Esophagus squamous epithelium (tissue), 4 donors: Measurements from ENCODE around the gene MFSD6L.

Experiments
- POLR2A ChIP-seq, 4 donors: fragments of 450-650 bp; IDR thresholded peaks; one replicate each; pipeline ENCODE4 v1.6.1; 2017; ENCODE audit warnings: antibody characterized with exemption in 4 of 4, mild to moderate bottlenecking in 4 of 4, moderate library complexity in 3 of 4
- TF ChIP-seq, protein P1 (sequence below), 6 experiments: fragments of 450-650 bp in 4 of 6; fragments of 200-600 bp in 2 of 6; sonication (generic) in 2 of 6; IDR thresholded peaks; one replicate each; pipeline ENCODE4 v1.5.1; 2016 to 2019; ENCODE audit warnings: antibody characterized with exemption in 6 of 6, mild to moderate bottlenecking in 4 of 6, moderate library complexity in 4 of 6

DNA sequence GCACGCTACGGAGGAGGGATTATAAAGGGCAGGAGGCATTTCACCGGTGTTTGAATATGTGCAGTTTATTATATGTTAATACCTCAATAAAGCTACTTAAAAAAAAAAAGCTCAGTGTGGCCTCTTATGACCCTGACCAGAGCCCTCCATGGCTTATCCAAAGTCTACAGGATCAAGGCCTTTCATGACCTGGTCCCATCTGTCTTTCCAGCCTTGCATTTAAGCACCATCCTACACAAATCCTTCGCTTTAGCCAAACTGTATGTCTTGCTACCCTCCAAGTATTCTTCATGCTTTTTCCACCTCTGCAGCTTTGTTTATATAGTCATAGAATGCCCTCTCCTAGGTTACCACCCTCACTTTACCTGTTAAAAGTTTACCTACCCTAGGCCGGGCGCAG is 6.5 kb downstream of the MFSD6L start:
- no peak for TF ChIP-seq POLR2A (IDR thresholded peaks at IDR 0.05)
- TF ChIP-seq, protein P1, sequence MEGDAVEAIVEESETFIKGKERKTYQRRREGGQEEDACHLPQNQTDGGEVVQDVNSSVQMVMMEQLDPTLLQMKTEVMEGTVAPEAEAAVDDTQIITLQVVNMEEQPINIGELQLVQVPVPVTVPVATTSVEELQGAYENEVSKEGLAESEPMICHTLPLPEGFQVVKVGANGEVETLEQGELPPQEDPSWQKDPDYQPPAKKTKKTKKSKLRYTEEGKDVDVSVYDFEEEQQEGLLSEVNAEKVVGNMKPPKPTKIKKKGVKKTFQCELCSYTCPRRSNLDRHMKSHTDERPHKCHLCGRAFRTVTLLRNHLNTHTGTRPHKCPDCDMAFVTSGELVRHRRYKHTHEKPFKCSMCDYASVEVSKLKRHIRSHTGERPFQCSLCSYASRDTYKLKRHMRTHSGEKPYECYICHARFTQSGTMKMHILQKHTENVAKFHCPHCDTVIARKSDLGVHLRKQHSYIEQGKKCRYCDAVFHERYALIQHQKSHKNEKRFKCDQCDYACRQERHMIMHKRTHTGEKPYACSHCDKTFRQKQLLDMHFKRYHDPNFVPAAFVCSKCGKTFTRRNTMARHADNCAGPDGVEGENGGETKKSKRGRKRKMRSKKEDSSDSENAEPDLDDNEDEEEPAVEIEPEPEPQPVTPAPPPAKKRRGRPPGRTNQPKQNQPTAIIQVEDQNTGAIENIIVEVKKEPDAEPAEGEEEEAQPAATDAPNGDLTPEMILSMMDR (IDR thresholded peaks at IDR 0.05): no peak
